ENCODE data around the gene DDA1. TPM values are rescaled to one million over a fixed set of nuclear protein-coding genes. Genes with fewer than 3 reads are reported as not detected.

The DDA1 gene
- polyA plus RNA-seq, 5 donors = 27.5 to 40.6 (median 30.2) TPM

GRCh38 chr19:17307876-17308377 lies 1.4 kb upstream of the DDA1 start:
- no peak for DNase-seq

- DNase-seq = no peak
Measured at GRCh38 chr19:17309965-17310461, 650 bp downstream of the DDA1 start.

GRCh38 chr19:17311455-17312188 lies 2.3 kb downstream of the DDA1 start:
- no peak for DNase-seq

GRCh38 chr19:17312189-17313113 lies 3.1 kb downstream of the DDA1 start:
- DNase-seq = no peak

GRCh38 chr19:17314007-17314593 lies 4.7 kb downstream of the DDA1 start:
- DNase-seq = no peak

DNA sequence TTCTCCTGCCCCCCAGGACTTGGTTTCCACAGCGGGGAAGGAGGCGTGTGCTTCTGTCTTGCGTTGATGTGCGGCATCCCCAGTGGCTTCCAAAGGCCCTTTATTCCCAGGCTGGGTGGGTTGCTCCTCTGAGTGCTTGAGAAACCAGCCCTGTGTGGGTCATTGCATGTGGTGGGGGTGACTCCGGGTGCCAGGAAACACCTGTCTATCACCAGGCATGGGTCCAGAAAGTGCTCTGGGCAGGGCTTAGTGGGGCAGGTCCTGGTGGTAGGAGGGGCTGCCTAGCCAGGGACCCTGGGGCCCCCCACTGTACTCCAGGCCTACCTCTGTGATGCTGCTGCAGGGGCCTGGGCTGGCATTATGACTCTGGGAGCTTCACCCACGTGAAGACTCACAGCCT lies 9.6 kb downstream of the DDA1 start:
- DNase-seq = no peak

GRCh38 chr19:17319473-17320238 lies 10.3 kb downstream of the DDA1 start:
- no peak for DNase-seq

DNA sequence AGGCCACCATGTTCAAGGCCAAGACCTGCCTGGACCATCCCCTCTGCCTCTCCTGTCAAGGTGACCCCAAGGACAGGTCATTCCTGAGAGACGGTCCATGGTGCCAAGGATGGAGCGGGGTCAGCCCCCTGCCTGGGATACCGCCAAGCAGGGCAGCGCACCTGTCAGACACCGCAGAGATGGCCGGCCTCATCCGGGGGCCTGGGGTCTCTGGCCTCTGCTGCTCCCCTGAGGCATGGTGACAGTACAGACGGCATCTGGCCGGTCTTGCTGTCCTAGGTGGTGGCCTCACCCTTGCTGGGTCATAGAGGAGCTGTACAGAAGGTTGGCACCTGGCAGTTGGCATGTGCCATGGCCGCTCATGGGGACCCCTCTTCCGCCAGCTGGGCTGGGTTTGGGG lies 11.1 kb downstream of the DDA1 start:
- no peak for DNase-seq

DNA sequence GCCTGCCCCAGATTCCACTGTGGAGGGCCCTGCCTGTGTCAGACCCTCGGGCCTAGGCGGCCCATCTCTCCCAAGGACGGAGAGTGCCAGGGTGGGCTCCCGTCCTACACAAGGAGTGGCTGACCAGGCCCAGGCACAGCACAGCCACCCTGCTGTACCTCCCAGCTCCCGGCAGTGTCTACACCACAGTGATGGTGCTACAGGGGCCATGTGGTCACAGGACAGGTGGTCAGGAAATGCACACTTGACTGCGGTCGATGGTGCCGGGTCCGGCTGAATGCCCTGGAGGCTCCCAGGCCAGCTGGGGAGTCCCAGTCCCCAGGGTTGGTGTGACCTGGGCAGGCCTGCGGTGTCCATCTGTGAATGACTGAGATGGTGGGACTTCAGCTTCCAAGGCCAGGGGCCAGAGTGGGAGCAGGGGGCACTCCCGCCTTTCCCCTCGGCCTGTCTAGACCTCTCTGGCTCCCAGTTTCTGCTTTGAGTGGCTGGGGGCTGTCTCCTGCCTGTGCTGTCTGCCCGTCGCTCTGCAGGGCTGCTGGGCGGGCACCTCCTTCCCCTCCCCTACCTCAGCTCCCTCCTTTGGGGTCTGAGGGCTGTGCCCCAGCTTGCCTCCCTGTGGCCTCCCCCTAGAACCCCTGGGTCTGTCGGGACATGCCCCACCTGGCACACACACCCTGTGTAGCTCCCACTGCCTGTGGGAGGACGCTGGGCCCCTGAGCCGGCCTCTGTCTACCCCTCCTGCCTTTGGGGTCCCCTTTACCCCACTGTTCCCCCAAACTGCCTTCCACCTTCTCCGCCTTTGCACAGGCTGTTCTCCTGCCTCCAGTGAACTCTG lies 12.5 kb downstream of the DDA1 start:
- DNase-seq = no peak

GRCh38 chr19:17322854-17323253 lies 13.5 kb downstream of the DDA1 start:
- no peak for DNase-seq

DNA sequence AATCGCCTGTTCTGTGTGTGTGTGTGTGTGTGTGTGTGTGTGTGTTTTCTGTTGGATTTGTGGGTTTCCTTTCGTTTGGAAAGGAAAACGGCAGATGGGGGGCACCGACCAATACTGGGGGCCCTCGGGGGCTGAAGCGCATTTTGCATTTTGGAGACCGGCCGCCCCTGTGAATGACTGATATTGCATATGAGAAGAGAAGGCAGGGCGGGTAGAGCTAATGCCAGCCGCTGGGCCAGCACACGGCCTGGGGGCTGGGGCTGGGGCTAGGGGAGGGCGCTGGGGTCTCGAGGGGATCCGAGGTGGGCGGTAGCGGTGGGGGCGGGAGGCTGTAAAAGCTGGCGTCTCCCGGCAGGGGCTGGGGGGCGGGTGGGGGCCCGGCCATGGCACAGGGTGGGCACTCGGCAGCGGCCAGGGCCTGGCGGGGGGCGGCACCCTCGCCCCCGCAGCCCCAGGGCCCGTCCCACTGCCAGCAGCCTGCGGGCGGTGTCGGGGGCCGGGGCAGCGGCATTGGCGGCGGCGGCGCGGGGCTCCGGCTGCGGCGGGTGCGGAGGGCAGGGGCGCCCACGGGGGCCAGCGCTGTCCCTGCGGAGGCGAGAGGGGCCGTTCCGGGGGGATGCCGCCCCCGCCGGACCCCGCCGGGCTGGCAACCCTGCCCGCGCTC lies 14.1 kb downstream of the DDA1 start:
- no peak for DNase-seq

DNA sequence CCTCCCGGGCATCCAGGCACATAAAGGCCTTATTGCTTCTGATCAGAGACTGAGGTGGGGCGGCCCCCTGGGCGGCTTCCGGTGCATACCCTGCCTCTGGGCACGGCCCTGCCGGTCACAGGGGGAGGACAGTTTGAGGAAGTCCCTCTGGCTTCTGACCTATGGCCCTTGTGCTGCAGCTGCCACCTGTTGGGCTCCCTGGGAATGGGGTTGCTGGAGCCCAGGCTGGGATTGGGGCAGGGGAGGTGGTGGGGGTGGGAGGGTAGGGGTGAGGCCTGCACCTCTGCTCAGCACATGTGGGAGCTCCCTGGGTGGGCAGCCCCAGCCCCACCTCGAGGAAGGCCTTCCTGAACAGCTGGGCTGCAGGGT lies 14.6 kb downstream of the DDA1 start:
- DNase-seq = no peak

DNA sequence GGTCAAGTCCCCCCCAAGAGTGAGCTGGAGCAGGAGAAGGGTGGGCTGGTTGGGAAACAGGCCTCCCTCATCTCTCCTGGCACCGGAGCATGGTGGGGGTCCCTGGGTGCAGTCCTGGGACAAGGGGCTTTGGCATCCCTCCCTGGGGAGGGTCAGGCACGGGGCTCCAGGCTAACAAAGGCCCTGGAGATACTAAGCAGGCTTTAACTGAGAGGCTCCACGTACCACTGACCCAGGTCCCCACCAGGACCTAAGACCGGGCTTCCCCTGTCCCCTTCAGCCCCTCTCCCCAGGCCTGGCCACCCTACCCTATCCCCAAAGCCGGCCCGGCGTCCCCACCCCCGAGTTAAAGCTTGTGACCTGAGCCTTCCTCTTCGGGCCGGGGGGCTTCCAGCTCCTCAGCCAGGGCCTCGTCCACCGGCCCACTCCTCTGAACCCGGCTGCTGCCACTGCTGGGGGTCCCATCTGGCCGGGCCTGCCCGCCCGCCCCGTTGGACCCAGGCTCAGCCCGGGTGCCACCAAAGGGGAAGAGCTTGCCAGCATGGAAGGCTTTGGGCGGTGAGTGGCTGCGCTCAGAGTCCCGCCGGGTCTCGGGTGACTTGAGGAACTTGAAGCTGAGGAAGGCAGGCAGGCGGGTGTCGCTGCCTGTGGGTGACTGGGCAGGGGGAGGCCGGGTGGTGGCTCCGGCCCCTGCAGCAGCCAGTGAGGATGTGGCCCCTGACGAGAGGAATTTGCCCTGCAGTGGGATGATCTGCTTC lies 15.2 kb downstream of the DDA1 start:
- no peak for DNase-seq

- no peak for DNase-seq
Measured at GRCh38 chr19:17325133-17325532, 15.8 kb downstream of the DDA1 start.

- no peak for DNase-seq
Measured at GRCh38 chr19:17325881-17326594, 16.7 kb downstream of the DDA1 start.

DNA sequence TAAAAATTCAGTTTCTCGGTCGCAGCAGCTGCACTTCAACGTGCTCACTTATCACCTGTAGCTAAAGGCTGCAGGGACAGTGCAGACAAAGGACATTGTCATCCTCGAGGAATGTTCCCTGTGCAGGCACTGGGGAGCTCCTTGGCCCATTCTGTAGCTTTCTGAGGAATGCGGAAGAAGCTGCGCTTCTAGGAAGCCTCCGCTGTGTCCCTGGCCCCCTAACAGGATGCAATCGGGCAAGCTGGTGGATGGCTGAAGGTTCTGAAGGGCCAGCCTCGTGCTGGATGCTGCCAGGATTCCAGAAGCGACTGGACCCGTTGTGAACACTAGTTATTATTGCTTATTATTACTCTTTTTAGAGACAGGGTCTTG lies 17.2 kb downstream of the DDA1 start:
- no peak for DNase-seq

DNA sequence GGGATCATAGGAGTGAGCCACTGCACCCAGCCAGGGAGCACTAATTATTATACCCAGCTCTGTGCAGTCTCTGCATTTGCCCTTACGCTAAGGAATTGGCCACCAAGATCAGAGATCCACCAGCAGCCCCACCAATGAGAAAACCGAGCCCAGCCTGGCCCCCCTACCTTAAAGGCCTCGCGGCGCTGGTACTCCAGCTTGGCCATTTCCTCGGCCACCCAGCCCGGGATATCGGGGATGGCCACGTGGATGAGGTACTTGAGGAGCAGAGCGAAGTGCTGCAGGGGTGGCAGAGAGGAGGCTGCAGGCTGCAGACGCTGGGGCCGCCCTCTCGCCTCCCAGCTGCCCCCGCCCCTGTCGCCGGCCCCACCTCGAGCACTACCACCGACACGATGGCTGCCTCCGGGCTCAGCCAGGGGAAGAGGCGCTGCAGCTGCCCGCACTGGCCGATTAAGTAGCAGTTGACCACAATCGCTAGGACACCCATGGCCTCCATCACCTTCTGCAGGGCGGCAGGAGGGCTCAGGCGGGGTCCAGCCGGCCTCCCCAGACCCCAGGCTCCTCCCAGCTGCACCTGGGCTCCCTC lies 17.8 kb downstream of the DDA1 start:
- DNase-seq = no peak

Data from right lung (tissue), 5 donors.